Natural killer cell (primary cell): ENCODE data around the gene NOTCH3. TPM values are rescaled to one million over a fixed set of nuclear protein-coding genes. Genes with fewer than 3 reads are reported as not detected.

Source experiments
- ATAC-seq, 3 donors: fragments of 150-1000 bp in 2 of 3; fragments of 200-7000 bp in 1 of 3; cut with Tn5 transposase; 1 replicate in 1 of 3; 2 replicates in 2 of 3; pipeline ENCODE4 v1.10.0; 2021; ENCODE audit warnings: mild to moderate bottlenecking in 2 of 3, moderate library complexity in 2 of 3
- DNase-seq, 2 donors: peaks; one replicate each; pipeline versions ENCODE4 v3.0.0 to v3.0.0-alpha.2; 2013 to 2021; ENCODE audit warnings: mixed read lengths in 1 of 2
- H3K27ac ChIP-seq: one replicate; pipeline ENCODE4 v1.5.1; 2013; ENCODE audit warnings: mild to moderate bottlenecking, low read length
- H3K27me3 ChIP-seq: one replicate; pipeline ENCODE4 v1.6.1; 2013; ENCODE audit warnings: low read length; ENCODE audit not compliant: control insufficient read depth, insufficient read depth
- H3K36me3 ChIP-seq: one replicate; pipeline ENCODE4 v1.6.1; 2013; ENCODE audit warnings: low read length; ENCODE audit not compliant: control insufficient read depth, insufficient read depth
- H3K4me1 ChIP-seq: one replicate; pipeline ENCODE4 v1.6.1; 2013; ENCODE audit warnings: low read length; ENCODE audit not compliant: control insufficient read depth, insufficient read depth
- H3K4me3 ChIP-seq: one replicate; pipeline ENCODE4 v1.5.1; 2013; ENCODE audit warnings: low read length
- H3K9me3 ChIP-seq: one replicate; pipeline ENCODE4 v1.6.1; 2013; ENCODE audit warnings: low read length; ENCODE audit not compliant: control insufficient read depth, insufficient read depth
- H3K27ac Mint-ChIP-seq, 2 donors: one replicate each; pipeline ENCODE4 v1.8.0; 2022; ENCODE audit warnings: mild to moderate bottlenecking in 2 of 2, mixed read lengths in 2 of 2, moderate library complexity in 1 of 2
- H3K27me3 Mint-ChIP-seq, 2 donors: one replicate each; pipeline ENCODE4 v1.8.0; 2022; ENCODE audit warnings: low read depth in 2 of 2, mixed read lengths in 2 of 2
- H3K36me3 Mint-ChIP-seq: one replicate; pipeline ENCODE4 v1.8.0; 2022; ENCODE audit warnings: mixed read lengths
- H3K4me1 Mint-ChIP-seq, 2 donors: one replicate each; pipeline ENCODE4 v1.8.0; 2022; ENCODE audit warnings: mixed read lengths in 2 of 2
- H3K4me3 Mint-ChIP-seq: one replicate; pipeline ENCODE4 v1.8.0; 2022; ENCODE audit warnings: mild to moderate bottlenecking, moderate library complexity, mixed read lengths
- H3K9me3 Mint-ChIP-seq, 2 donors: one replicate each; pipeline ENCODE4 v1.8.0; 2022; ENCODE audit warnings: mixed read lengths in 2 of 2
- WGBS: methylation state at CpG from one replicate; pipeline ENCODE4 v1.1.7; 2013; ENCODE audit warnings: missing lambda C conversion rate; ENCODE audit not compliant: insufficient coverage; 5-methylcytosine and 5-hydroxymethylcytosine counted together
- intact Hi-C: fragments of 100-400 bp; cut with micrococcal nuclease; formaldehyde crosslinking; loops from one replicate; pipeline ENCODE4 v1.14.2; 2022
- total RNA-seq, 4 donors: library from RNA; stranded (reverse); fragments of 120-200 nt in 1 of 4; gene quantifications; one replicate each; pipeline versions ENCODE4 v1.2.3 to v1.2.4, GENCODE V29; 2013 to 2022
- TF ChIP-seq, protein P1 (sequence below): fragments of 200-600 bp; IDR thresholded peaks from one replicate; pipeline ENCODE4 v1.8.0; 2022; ENCODE audit warnings: antibody characterized with exemption

NOTCH3 gene
- total RNA-seq, 3 donors from 2014 or later (not counting 1 experiment from before 2014, with no cell fraction given): 0.25 to 0.26 TPM; not detected in 1

DNA sequence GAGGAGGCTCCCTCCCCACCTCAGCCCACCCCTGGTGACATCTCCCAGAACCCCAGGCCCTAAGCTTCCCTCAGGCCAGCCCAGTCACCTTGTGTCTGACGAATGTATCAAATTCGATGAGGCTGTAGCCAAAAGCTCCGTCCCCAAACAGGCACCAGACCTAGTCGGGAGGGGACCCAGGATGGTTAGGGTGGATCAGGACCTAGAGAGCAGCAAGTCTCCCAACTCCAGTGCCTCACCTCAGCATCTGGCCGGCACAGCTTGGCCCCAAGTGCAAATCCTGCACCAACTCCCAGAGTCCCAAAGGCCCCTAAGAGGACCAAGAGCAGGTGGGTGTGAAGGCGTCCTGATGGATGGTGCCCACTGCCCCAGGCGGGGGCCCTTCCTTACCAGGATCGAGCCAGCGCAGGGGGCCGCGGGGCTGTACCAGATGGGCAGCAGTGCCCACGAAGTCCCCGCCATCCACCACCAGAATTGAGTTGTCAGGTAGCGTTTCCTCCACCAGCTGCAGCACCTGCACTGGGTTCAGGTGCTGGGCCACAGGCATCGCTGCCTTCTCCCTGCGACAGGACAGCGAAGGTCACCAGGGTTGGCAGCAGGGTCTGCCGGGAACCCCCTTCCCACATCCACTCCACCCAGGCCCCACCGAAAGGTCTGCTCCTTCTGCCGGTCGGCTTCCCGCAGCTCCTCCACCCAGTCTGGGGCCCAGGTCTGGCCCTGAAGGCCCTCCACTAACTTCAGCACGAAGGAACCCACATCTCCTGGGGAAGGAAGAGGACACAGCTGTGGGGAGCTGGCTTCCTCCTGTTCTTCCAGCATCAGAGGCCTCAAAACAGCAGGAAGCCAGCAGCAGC lies 84.8 kb downstream of the NOTCH3 start:
- DNase-seq (no peak), ATAC-seq (no peak)
- Mint-ChIP-seq H3K4me3 (no peak overlapping the region), H3K36me3 (no peaks in the 10 kb centered on the region), H3K4me1 (no peaks in the 10 kb centered on the region), H3K9me3 (no peaks in the 10 kb centered on the region), H3K27me3 (no peaks in the 10 kb centered on the region), H3K27ac (no peak overlapping the region)
- intact Hi-C loops: no loop called here
- Histone ChIP-seq H3K36me3 (peaks cover 54% of the 10 kb centered on the region), H3K9me3 (no peaks in the 10 kb centered on the region), H3K27ac (no peak overlapping the region), H3K4me3 (no peak overlapping the region), H3K27me3 (no peaks in the 10 kb centered on the region), H3K4me1 (no peaks in the 10 kb centered on the region)
- TF ChIP-seq, protein P1, sequence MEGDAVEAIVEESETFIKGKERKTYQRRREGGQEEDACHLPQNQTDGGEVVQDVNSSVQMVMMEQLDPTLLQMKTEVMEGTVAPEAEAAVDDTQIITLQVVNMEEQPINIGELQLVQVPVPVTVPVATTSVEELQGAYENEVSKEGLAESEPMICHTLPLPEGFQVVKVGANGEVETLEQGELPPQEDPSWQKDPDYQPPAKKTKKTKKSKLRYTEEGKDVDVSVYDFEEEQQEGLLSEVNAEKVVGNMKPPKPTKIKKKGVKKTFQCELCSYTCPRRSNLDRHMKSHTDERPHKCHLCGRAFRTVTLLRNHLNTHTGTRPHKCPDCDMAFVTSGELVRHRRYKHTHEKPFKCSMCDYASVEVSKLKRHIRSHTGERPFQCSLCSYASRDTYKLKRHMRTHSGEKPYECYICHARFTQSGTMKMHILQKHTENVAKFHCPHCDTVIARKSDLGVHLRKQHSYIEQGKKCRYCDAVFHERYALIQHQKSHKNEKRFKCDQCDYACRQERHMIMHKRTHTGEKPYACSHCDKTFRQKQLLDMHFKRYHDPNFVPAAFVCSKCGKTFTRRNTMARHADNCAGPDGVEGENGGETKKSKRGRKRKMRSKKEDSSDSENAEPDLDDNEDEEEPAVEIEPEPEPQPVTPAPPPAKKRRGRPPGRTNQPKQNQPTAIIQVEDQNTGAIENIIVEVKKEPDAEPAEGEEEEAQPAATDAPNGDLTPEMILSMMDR: no peak
- WGBS: 70% methylated on average over 23 of the region's 23 CpGs

DNA sequence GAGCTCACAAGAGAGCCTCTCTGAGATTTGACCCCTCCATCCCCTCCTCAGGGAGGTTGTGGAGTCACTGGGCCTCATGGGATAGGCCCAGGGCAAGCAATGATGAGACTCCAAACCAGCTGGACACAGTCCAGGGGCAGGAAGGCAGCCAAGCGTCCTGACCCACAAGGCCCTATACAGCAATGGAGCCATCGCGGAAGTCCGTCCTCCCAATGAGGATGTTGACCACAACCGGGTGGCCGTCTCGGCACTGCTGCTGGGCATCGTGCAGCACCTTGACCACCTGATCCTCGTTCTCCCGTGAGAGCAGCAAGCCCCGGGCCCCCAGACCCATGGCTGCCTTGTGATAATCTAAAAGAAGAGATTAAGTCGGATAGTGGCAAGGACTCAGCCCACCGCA lies 85.7 kb downstream of the NOTCH3 start:
- WGBS: 96% methylated on average over 13 of the region's 13 CpGs
- Mint-ChIP-seq H3K4me1 (no peaks in the 10 kb centered on the region), H3K9me3 (no peaks in the 10 kb centered on the region), H3K27ac (no peak overlapping the region), H3K27me3 (no peaks in the 10 kb centered on the region), H3K4me3 (no peak overlapping the region), H3K36me3 (no peaks in the 10 kb centered on the region)
- intact Hi-C loops: no loop called here
- Histone ChIP-seq H3K4me1 (no peaks in the 10 kb centered on the region), H3K36me3 (peaks cover 50% of the 10 kb centered on the region), H3K27ac (no peak overlapping the region), H3K4me3 (no peak overlapping the region), H3K27me3 (no peaks in the 10 kb centered on the region), H3K9me3 (no peaks in the 10 kb centered on the region)
- no peak for DNase-seq
- TF ChIP-seq, protein P1: no peak
- no peak for ATAC-seq

DNA sequence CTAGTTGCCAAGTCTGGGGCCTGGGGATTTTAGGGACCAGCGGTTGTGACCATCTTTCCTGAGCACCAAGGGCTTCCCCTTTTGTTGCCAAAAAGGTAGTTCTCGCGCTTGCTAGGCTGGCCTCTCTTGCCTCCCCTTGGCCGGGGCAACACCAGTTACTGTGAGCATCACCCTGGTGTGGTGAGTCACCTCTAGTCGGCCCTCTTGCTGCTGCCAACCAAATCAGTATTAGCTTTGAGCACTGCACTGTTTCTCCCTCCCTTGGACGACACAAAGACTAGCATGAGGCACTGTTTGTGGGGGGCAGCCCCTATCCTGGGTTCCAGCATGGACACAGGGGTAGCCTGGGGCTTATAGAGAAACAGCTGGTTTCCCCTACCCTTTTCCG lies 86.6 kb downstream of the NOTCH3 start:
- DNase-seq (no peak), ATAC-seq (no peak)
- no peaks in the 10 kb centered on the region for H3K9me3 ChIP-seq
- H3K4me1 Mint-ChIP-seq: no peaks in the 10 kb centered on the region
- H3K4me1 ChIP-seq: no peaks in the 10 kb centered on the region
- no peaks in the 10 kb centered on the region for H3K27me3 Mint-ChIP-seq
- no peak overlapping the region for H3K27ac ChIP-seq
- TF ChIP-seq, protein P1: no peak
- H3K4me3 Mint-ChIP-seq: no peak overlapping the region
- no peak overlapping the region for H3K27ac Mint-ChIP-seq
- peaks cover 40% of the 10 kb centered on the region for H3K36me3 ChIP-seq
- H3K27me3 ChIP-seq: no peaks in the 10 kb centered on the region
- H3K4me3 ChIP-seq: no peak overlapping the region
- intact Hi-C loops: no loop called here
- WGBS: 90% methylated on average over 6 of the region's 7 CpGs
- no peaks in the 10 kb centered on the region for H3K36me3 Mint-ChIP-seq
- H3K9me3 Mint-ChIP-seq: no peaks in the 10 kb centered on the region
